GM20000 (cell line): ENCODE measurements around the gene CD48.

Experiments used
- DNase-seq: peaks from one replicate; pipeline ENCODE4 v3.0.0; 2012; ENCODE audit warnings: low spot score
- TF ChIP-seq, protein P1 (sequence below): IDR thresholded peaks from 2 replicates; pipeline ENCODE4 v1.5.1; 2012; ENCODE audit warnings: mild to moderate bottlenecking, control low read depth; ENCODE audit errors: extremely low read depth, missing control alignments

The CD48 gene

DNA sequence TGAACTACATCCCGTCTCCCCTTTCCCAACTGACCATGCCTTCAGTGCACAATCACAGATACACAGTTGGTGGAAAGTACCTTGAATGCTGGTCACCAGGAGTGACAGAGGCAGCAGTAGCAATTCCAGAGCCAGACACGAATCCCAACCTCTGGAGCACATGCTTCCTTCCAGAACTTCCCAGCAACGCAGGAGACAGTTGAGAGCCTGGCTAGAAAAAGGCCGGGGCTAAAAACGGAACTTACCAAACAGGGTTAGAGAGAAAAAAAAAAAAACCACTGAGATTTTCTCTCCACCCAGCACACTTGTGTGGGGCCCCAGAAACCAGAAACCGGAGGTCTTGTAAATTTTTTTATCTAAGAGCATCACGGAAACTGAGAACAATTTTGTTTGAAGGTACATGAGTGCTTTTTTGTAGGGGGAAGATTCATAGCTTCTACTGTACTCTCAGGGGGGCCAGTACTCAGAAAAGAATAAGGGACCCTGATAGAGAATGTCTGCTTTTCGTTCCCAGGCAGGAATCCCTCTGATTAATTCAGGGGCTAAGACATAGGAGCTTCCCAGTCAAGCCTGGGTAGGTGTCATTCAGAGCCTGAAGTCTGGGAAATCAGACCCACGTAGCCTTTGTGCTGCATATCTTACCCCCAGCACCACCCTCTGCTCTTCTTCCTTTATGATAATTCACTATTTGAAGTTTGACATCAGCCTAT, at the start of gene CD48:
TSS of gene CD48 (minus strand) at position 221 of the 710 bp plus-strand sequence. CDS start at position 162, 59 bp downstream.
- TF ChIP-seq, protein P1, sequence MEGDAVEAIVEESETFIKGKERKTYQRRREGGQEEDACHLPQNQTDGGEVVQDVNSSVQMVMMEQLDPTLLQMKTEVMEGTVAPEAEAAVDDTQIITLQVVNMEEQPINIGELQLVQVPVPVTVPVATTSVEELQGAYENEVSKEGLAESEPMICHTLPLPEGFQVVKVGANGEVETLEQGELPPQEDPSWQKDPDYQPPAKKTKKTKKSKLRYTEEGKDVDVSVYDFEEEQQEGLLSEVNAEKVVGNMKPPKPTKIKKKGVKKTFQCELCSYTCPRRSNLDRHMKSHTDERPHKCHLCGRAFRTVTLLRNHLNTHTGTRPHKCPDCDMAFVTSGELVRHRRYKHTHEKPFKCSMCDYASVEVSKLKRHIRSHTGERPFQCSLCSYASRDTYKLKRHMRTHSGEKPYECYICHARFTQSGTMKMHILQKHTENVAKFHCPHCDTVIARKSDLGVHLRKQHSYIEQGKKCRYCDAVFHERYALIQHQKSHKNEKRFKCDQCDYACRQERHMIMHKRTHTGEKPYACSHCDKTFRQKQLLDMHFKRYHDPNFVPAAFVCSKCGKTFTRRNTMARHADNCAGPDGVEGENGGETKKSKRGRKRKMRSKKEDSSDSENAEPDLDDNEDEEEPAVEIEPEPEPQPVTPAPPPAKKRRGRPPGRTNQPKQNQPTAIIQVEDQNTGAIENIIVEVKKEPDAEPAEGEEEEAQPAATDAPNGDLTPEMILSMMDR: no peak
- peak; percentile 56 for DNase-seq

GRCh38 chr1:160761046-160761445, 49.4 kb upstream of the CD48 start:
- no peak for DNase-seq

GRCh38 chr1:160759740-160760139, 48.1 kb upstream of the CD48 start:
- TF ChIP-seq, protein P1: no peak
- no peak for DNase-seq

More at GRCh38 chr1:160761046-160761445, 49.4 kb upstream of the CD48 start:
- TF ChIP-seq, protein P1: no peak

GRCh38 chr1:160758521-160758920, 46.9 kb upstream of the CD48 start:
- TF ChIP-seq, protein P1: no peak
- DNase-seq: no peak

- no peak for DNase-seq
- TF ChIP-seq, protein P1: no peak
These were observed 45.2 kb upstream of the CD48 start for GRCh38 chr1:160756849-160757201.

DNA sequence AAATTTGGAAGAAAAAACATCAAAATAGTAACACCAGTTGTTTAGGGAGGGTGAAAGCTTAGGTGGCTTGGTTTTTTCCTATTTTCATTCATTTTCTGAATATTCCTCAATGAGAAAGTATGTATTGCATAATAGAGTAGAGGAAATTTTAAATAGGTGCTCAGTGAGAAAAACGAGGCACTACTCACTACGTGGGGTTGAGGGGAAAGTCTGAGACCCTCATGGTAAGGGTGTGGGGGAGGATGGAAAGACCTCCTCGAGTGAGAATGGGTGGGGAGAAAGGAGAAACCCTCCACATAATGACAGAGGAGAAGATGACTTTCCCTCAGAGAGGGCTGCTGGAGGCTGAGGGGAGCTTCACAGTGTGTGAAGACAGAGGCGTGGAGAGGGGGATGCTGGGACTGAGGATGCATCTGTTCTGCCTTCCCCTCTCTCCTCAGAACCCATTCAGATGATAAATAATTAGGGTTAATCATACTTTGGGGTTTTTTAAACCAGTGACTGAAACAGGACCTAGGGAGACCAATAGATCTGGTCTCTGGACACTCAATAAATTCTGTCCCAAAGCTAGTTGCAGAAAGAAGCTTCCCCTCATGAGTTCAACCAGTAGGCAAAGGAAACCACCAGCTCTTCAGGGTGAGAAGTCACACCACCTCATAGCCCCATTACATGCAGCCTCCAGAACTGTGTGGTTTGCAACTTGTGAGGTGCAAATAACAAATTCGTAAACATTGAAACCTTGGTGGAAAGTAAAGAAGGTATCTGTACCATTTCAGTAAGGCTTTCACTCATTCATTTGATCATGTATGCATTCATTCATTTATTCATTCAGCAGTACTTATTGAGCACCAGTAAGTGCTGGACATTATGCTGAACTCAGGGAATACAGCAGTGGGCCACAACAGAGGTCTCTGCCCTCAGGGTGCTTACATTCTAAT, 44.6 kb upstream of the CD48 start:
- DNase-seq: no peak
- TF ChIP-seq, protein P1: no peak

DNA sequence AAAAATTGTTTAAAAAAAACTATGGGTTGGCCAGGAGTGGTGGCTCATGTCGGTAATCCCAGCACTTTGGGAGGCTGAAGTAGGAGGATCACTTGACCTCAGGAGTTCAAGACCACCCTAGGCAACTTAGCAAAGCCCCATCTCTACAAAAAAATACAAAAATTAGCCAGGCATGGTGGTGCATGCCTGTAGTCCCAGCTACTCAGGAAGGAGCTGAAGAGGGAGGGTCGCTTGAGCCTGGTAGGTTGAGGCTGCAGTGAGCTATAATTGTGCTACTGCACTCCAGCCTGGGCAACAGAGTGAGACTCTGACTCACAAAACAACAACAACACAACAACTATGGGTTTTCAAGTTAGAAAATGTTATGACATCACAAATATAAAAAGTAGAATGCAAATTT, 43.8 kb upstream of the CD48 start:
- TF ChIP-seq, protein P1: no peak
- no peak for DNase-seq
